Measurements from ENCODE around the gene RNASE12.
"Not testable (repeated sequence)": the region's sequence is repeated elsewhere in the genome, so short reads cannot be mapped to it uniquely, and the experiment has no call there.

Gene RNASE12

GRCh38 chr14:20569066-20569465, 22.1 kb downstream of the RNASE12 start:
- TF ChIP-seq, protein P1, sequence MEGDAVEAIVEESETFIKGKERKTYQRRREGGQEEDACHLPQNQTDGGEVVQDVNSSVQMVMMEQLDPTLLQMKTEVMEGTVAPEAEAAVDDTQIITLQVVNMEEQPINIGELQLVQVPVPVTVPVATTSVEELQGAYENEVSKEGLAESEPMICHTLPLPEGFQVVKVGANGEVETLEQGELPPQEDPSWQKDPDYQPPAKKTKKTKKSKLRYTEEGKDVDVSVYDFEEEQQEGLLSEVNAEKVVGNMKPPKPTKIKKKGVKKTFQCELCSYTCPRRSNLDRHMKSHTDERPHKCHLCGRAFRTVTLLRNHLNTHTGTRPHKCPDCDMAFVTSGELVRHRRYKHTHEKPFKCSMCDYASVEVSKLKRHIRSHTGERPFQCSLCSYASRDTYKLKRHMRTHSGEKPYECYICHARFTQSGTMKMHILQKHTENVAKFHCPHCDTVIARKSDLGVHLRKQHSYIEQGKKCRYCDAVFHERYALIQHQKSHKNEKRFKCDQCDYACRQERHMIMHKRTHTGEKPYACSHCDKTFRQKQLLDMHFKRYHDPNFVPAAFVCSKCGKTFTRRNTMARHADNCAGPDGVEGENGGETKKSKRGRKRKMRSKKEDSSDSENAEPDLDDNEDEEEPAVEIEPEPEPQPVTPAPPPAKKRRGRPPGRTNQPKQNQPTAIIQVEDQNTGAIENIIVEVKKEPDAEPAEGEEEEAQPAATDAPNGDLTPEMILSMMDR (IDR thresholded peaks at IDR 0.05; ENCODE audit: low read depth, low read length) = no peak
- no peak overlapping the region for H3K4me3 ChIP-seq (ENCODE audit: low read depth, low read length)

GRCh38 chr14:20568393-20568792, 22.8 kb downstream of the RNASE12 start:
- TF ChIP-seq, protein P1 (IDR thresholded peaks at IDR 0.05; ENCODE audit: low read depth, low read length) = no peak
- H3K4me3 ChIP-seq (ENCODE audit: low read depth, low read length) = no peak overlapping the region

DNA sequence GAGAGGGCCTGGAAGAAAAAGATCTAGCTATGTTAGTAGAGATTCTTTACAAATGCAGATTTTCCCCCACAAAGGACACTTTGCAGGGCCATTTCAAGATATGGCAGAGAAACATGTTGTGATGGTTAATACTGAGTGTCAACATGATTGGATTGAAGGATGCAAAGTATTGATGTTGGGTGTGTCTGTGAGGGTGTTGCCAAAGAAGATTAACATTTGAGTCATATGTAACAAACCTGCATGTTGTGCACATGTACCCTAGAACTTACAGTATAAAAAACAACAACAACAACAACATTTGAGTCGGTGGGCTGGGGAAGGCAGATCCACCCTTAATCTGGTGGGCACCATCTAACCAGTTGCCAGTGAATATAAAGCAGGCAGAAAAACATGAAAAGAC, 24.0 kb downstream of the RNASE12 start:
- H3K4me3 ChIP-seq (ENCODE audit: low read depth, low read length) = not testable (repeated sequence)

- H3K4me3 ChIP-seq (ENCODE audit: low read depth, low read length) = no peak overlapping the region
- TF ChIP-seq, protein P1 (IDR thresholded peaks at IDR 0.05; ENCODE audit: low read depth, low read length) = no peak
Measured at GRCh38 chr14:20564501-20564997, 26.6 kb downstream of the RNASE12 start.

DNA sequence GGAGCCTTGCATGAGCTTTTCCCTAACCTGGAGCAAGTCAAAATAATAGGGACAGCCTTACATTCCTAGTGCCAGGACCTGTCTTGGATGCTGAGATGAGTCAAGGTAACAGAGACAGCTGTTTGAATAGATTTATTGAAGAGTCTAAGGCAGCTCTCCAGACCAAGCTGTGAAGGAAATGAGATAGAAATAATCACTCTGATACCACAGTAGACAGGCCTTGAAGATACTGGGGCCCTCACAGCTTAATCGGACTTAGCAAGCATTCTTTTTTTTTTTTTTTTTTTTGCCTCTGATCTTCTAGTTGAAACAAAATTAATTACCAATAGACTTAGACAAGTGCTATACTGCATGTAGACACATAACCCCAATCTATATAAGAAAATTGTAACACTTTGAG, 27.2 kb downstream of the RNASE12 start:
- TF ChIP-seq, protein P1 (IDR thresholded peaks at IDR 0.05; ENCODE audit: low read depth, low read length) = no peak
- H3K4me3 ChIP-seq (ENCODE audit: low read depth, low read length) = no peak overlapping the region

DNA sequence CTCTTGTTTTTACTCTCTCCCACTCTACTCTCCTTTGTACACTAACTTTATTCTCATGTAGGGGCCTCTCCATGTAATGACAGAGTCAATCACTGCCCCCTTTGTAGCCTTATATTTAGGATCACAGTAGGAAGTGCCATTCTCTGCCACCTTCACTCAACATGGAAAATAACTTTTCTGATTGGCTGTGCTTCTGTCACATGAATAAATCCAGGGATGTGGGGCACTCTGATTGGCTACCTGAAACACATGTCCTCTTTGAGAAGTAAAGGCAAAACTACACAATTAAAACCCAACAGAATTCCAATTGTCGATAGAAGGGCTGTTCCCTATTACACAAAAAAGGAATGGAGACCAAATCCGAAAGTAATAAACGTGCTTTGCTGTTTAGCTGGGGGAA, 30.2 kb downstream of the RNASE12 start, which contains the start of gene RNASE9:
Gene RNASE9, minus strand, starts transcription at position 87 of the 400 bp plus-strand sequence.
- TF ChIP-seq, protein P1 (IDR thresholded peaks at IDR 0.05; ENCODE audit: low read depth, low read length) = no peak
- H3K4me3 ChIP-seq (ENCODE audit: low read depth, low read length) = no peak within 1 kb of the TSS

GRCh38 chr14:20559461-20559904, 31.7 kb downstream of the RNASE12 start:
- TF ChIP-seq, protein P1 (IDR thresholded peaks at IDR 0.05; ENCODE audit: low read depth, low read length) = no peak
- H3K4me3 ChIP-seq (ENCODE audit: low read depth, low read length) = no peak overlapping the region

DNA sequence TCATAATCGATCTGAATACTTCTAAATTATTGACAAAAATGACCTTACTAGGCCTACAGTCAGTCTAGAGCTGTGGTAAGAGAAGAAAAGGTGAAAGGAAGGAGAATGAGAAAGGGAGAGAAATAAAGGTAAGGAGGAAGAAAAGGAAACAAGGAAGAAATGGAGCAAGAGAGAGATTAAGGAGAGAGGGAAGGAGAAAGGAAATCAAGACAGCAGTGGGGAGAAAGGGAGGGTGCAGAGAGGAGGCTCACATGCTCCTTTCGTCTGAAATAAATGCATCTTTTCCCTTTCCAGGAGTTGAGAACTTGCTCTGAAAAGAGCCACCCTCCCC, 34.0 kb downstream of the RNASE12 start:
- no peak overlapping the region for H3K4me3 ChIP-seq (ENCODE audit: low read depth, low read length)
- TF ChIP-seq, protein P1 (IDR thresholded peaks at IDR 0.05; ENCODE audit: low read depth, low read length) = no peak
